ENCODE measurements around the gene PTBP3.

DNA sequence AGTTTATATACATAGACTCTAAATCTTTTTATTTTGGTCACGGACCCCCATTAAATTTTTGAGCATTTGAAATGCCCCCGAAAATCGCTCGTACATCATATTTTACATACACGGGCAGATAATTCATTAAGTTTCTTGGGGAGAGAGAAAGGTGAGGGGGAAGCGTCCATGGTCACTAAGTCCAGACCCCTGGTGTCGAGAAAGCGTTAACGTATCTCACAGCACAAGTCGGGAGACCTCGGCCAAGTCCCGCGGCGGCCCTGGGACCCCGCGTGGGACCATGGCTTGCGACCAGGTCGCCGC is 794 bp downstream of the PTBP3 start:
- TF ChIP-seq, protein P1, sequence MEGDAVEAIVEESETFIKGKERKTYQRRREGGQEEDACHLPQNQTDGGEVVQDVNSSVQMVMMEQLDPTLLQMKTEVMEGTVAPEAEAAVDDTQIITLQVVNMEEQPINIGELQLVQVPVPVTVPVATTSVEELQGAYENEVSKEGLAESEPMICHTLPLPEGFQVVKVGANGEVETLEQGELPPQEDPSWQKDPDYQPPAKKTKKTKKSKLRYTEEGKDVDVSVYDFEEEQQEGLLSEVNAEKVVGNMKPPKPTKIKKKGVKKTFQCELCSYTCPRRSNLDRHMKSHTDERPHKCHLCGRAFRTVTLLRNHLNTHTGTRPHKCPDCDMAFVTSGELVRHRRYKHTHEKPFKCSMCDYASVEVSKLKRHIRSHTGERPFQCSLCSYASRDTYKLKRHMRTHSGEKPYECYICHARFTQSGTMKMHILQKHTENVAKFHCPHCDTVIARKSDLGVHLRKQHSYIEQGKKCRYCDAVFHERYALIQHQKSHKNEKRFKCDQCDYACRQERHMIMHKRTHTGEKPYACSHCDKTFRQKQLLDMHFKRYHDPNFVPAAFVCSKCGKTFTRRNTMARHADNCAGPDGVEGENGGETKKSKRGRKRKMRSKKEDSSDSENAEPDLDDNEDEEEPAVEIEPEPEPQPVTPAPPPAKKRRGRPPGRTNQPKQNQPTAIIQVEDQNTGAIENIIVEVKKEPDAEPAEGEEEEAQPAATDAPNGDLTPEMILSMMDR (conservative IDR thresholded peaks at IDR 0.05 in 1 of 2, IDR thresholded peaks at IDR 0.05 in 1 of 2; ENCODE audit: extremely low read depth in 1 of 2, insufficient read depth in 1 of 2, low read depth in 1 of 2, low read length in 2 of 2): no peak
- TF ChIP-seq EZH2 (IDR thresholded peaks at IDR 0.05; ENCODE audit: borderline replicate concordance, low read length): no peak

Measured in mammary epithelial cell (primary cell).